Measurements from ENCODE around the gene PKD2. TPM values are rescaled to one million over a fixed set of nuclear protein-coding genes. Genes with fewer than 3 reads are reported as not detected.
A peak's percentile ranks its signal among the peaks of the same experiment; 100 is the strongest.

Gene PKD2
- total RNA-seq, 2 experiments from 2014 or later = 11.8 to 13.2 TPM

- Mint-ChIP-seq H3K27me3 (no peaks in the 10 kb centered on the region), H3K9me3 (peaks cover 3% of the 10 kb centered on the region), H3K4me1 (no peaks in the 10 kb centered on the region), H3K36me3 (ENCODE audit: low read depth) (peaks cover 34% of the 10 kb centered on the region), H3K27ac (no peak overlapping the region), H3K4me3 (no peak overlapping the region)
- CTCF ChIA-PET = interaction anchor here (0.6 kb wide), 1 partner anchor 527 kb away, joined by 3 read pairs; no protein-coding TSS in a partner anchor
- POLR2A ChIA-PET = no interaction called here
- DNase-seq = no peak
Observed at GRCh38 chr4:88063634-88064296, 56.3 kb downstream of the PKD2 start.

DNA sequence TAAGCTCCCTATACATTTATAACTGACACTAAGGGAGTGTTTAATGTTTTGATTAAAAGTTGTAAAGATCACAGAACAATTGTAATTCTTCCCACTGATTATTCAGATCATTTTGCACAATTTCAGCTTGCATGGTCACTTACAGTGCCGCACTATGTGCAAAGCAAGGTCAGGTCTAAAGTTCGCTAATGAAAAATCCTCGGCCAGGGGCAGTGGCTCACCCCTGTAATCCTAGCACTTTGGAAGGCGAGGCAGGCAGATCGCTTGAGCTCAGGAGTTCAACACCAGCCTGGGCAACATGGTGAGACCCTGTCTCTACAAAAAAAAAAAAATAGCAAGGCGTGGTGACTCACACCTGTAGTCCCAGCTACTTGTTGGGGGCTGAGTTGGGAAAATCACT lies 57.0 kb downstream of the PKD2 start:
- H3K9me3 Mint-ChIP-seq = peaks cover 3% of the 10 kb centered on the region
- no peak overlapping the region for H3K4me3 Mint-ChIP-seq
- ChIA-PET POLR2A (no interaction called here), CTCF (interaction anchor here (0.6 kb wide), 4 partner anchors 31 to 526 kb away, joined by 3 to 5 read pairs (median 4); no protein-coding TSS in a partner anchor)
- no peak overlapping the region for H3K27ac Mint-ChIP-seq
- H3K4me1 Mint-ChIP-seq = no peaks in the 10 kb centered on the region
- no peak for DNase-seq
- peaks cover 36% of the 10 kb centered on the region for H3K36me3 Mint-ChIP-seq (ENCODE audit: low read depth)
- no peaks in the 10 kb centered on the region for H3K27me3 Mint-ChIP-seq

GRCh38 chr4:88070031-88070430 lies 62.6 kb downstream of the PKD2 start:
- ChIA-PET CTCF (no interaction called here), POLR2A (no interaction called here)
- no peak for DNase-seq
- peaks cover 73% of the 10 kb centered on the region for H3K36me3 Mint-ChIP-seq (ENCODE audit: low read depth)
- no peaks in the 10 kb centered on the region for H3K27me3 Mint-ChIP-seq
- peak overlapping the region; percentile 7 for H3K27ac Mint-ChIP-seq
- H3K4me1 Mint-ChIP-seq = peaks cover 5% of the 10 kb centered on the region
- peaks cover 5% of the 10 kb centered on the region for H3K9me3 Mint-ChIP-seq
- no peak overlapping the region for H3K4me3 Mint-ChIP-seq

DNA sequence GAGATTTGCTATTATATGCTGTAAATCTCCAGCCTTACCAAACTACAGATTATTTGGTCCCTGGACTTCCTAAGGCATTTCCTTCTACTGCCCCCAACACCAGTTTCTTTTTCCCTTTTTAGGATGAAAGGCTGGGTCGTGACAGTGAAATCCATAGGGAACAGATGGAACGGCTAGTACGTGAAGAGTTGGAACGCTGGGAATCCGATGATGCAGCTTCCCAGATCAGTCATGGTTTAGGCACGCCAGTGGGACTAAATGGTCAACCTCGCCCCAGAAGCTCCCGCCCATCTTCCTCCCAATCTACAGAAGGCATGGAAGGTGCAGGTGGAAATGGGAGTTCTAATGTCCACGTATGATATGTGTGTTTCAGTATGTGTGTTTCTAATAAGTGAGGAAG lies 67.9 kb downstream of the PKD2 start:
- Mint-ChIP-seq H3K9me3 (no peaks in the 10 kb centered on the region), H3K27ac (no peak overlapping the region), H3K4me1 (no peaks in the 10 kb centered on the region), H3K4me3 (no peak overlapping the region), H3K36me3 (ENCODE audit: low read depth) (peaks cover 39% of the 10 kb centered on the region), H3K27me3 (no peaks in the 10 kb centered on the region)
- no peak for DNase-seq
- ChIA-PET CTCF (no interaction called here), POLR2A (no interaction called here)

GRCh38 chr4:88077911-88078524 lies 70.6 kb downstream of the PKD2 start:
- H3K27ac Mint-ChIP-seq = no peak overlapping the region
- no peaks in the 10 kb centered on the region for H3K27me3 Mint-ChIP-seq
- peaks cover 19% of the 10 kb centered on the region for H3K36me3 Mint-ChIP-seq (ENCODE audit: low read depth)
- no peak for DNase-seq
- ChIA-PET CTCF (no interaction called here), POLR2A (no interaction called here)
- H3K4me3 Mint-ChIP-seq = no peak overlapping the region
- H3K4me1 Mint-ChIP-seq = no peaks in the 10 kb centered on the region
- no peaks in the 10 kb centered on the region for H3K9me3 Mint-ChIP-seq

DNA sequence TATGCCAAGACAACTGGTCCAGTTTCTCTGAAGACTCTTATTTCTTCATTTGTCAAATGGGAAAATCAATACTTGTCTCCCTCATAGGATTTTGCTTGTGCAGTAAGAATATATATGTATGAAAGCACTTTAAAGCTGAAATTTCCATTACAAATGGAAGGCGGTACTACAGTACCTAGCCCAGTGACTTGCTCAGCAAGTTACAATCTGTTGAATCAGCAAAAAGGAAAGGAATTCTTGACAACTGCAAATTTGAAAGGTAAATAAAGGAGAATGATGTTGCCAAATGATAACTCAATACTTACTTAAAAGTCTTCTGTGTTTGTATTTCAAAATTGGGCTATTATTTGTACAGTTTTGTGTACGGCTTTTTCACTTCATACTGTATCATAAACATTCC lies 71.1 kb downstream of the PKD2 start:
- no peak overlapping the region for H3K27ac Mint-ChIP-seq
- H3K9me3 Mint-ChIP-seq = no peaks in the 10 kb centered on the region
- no peak for DNase-seq
- H3K36me3 Mint-ChIP-seq (ENCODE audit: low read depth) = peaks cover 16% of the 10 kb centered on the region
- no peak overlapping the region for H3K4me3 Mint-ChIP-seq
- no peaks in the 10 kb centered on the region for H3K4me1 Mint-ChIP-seq
- ChIA-PET POLR2A (no interaction called here), CTCF (no interaction called here)
- no peaks in the 10 kb centered on the region for H3K27me3 Mint-ChIP-seq

- POLR2A ChIA-PET = no interaction called here
Observed at GRCh38 chr4:88080626-88081025, 73.2 kb downstream of the PKD2 start.

GRCh38 chr4:88087004-88087403 lies 79.6 kb downstream of the PKD2 start:
- Mint-ChIP-seq H3K27me3 (peaks cover 6% of the 10 kb centered on the region), H3K9me3 (no peaks in the 10 kb centered on the region), H3K36me3 (ENCODE audit: low read depth) (no peaks in the 10 kb centered on the region), H3K27ac (no peak overlapping the region), H3K4me3 (no peak overlapping the region), H3K4me1 (no peaks in the 10 kb centered on the region)
- ChIA-PET CTCF (no interaction called here), POLR2A (no interaction called here)
- DNase-seq = no peak

More at GRCh38 chr4:88080626-88081025, 73.2 kb downstream of the PKD2 start:
- Mint-ChIP-seq H3K4me3 (no peak overlapping the region), H3K27me3 (no peaks in the 10 kb centered on the region), H3K36me3 (ENCODE audit: low read depth) (peaks cover 3% of the 10 kb centered on the region), H3K4me1 (no peaks in the 10 kb centered on the region), H3K27ac (no peak overlapping the region), H3K9me3 (no peaks in the 10 kb centered on the region)
- DNase-seq = no peak
- CTCF ChIA-PET = no interaction called here

- CTCF ChIA-PET = interaction anchor here (0.6 to 1.1 kb wide), 2 partner anchors 19 to 112 kb away, joined by 4 read pairs; no protein-coding TSS in a partner anchor
- Mint-ChIP-seq H3K4me1 (no peaks in the 10 kb centered on the region), H3K4me3 (no peak overlapping the region), H3K27ac (no peak overlapping the region), H3K36me3 (ENCODE audit: low read depth) (no peaks in the 10 kb centered on the region), H3K9me3 (no peaks in the 10 kb centered on the region), H3K27me3 (peaks cover 8% of the 10 kb centered on the region)
- POLR2A ChIA-PET = no interaction called here
- no peak for DNase-seq
Observed at GRCh38 chr4:88090898-88091297, 83.5 kb downstream of the PKD2 start.

DNA sequence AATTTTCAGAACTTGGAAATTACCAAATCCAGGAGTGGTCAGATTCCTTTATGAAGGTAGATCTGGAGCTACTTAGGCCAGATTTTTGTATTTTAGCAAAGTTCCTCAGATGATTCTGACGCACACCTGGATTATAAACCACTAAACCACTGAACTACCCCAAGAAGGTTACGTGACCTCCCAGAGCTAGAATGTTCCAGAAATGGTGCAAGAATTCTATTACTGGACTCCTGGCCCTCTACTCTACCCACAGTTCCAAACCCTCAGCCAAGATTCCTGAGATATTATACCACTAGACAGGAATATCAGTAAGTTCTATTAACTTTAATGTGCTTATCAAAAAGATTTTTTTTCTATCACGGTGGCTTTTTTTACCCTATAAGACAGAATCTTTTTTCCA lies 83.9 kb downstream of the PKD2 start:
- no peak for DNase-seq
- no peaks in the 10 kb centered on the region for H3K9me3 Mint-ChIP-seq
- H3K27ac Mint-ChIP-seq = no peak overlapping the region
- ChIA-PET POLR2A (no interaction called here), CTCF (interaction anchor here (1.1 kb wide), 1 partner anchor 18 kb away, joined by 4 read pairs; no protein-coding TSS in a partner anchor)
- H3K4me1 Mint-ChIP-seq = no peaks in the 10 kb centered on the region
- H3K4me3 Mint-ChIP-seq = no peak overlapping the region
- H3K27me3 Mint-ChIP-seq = peaks cover 8% of the 10 kb centered on the region
- no peaks in the 10 kb centered on the region for H3K36me3 Mint-ChIP-seq (ENCODE audit: low read depth)

DNA sequence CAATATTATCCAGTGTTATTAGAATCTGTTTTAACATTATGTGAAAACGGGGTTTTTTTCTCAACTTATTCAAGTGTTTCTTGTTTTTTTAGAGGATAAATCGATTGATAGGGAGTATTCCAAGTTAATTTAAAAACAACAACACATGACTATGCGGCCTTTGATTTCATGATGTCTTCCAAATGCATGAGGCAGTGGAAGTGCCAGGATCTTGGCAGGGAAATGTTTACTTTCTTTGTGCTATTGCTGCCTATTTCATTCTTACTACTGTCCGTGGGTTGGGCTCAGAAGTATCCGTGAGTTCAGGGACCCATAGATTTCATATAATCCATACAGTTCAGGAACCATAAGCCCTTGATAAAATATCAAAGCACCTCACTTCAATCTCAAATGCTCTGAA lies 86.4 kb downstream of the PKD2 start:
- Mint-ChIP-seq H3K36me3 (ENCODE audit: low read depth) (no peaks in the 10 kb centered on the region), H3K4me1 (no peaks in the 10 kb centered on the region), H3K27me3 (peaks cover 9% of the 10 kb centered on the region), H3K4me3 (no peak overlapping the region), H3K9me3 (no peaks in the 10 kb centered on the region), H3K27ac (no peak overlapping the region)
- no peak for DNase-seq
- ChIA-PET CTCF (no interaction called here), POLR2A (no interaction called here)

DNA sequence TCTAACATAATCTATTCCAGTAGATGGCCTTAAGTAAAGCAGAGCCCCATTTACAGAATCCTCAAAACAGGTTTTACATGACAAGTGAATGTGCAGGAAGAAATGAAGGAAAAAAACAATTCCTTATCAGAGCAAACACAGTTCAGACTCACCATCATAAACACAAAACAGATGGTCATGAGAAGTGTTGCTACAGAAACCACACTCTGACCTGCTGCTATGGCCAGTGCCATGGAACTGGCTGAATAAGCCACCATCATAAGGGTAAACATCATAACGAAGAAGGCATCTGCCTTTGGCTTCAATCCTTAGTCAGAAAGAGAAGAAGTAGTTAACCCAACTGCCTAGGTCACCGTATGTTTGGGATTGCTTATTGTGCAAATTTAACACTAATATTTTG lies 89.9 kb downstream of the PKD2 start:
- H3K36me3 Mint-ChIP-seq (ENCODE audit: low read depth) = no peaks in the 10 kb centered on the region
- no peak overlapping the region for H3K4me3 Mint-ChIP-seq
- no peaks in the 10 kb centered on the region for H3K4me1 Mint-ChIP-seq
- H3K9me3 Mint-ChIP-seq = no peaks in the 10 kb centered on the region
- H3K27ac Mint-ChIP-seq = no peak overlapping the region
- ChIA-PET POLR2A (no interaction called here), CTCF (no interaction called here)
- H3K27me3 Mint-ChIP-seq = peaks cover 12% of the 10 kb centered on the region
- no peak for DNase-seq

DNA sequence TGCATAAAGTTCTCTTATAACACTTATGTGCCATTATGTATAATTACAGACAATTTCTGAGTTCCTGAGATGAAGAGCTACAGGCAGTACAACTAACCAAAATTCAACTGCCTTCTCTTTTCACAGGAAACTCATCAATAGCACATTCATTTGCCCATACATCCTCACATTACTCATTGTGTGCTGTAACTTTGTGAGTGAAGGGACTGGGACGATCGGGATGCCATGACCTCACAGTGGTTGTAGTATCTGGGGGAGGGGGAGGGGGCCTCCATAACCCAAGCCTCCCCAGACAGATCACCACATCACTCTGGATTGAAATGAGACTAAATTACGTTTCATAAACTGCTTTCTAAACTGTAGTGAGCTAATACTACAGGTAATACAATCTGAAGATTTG lies 90.3 kb downstream of the PKD2 start:
- H3K36me3 Mint-ChIP-seq (ENCODE audit: low read depth) = no peaks in the 10 kb centered on the region
- ChIA-PET POLR2A (no interaction called here), CTCF (no interaction called here)
- no peaks in the 10 kb centered on the region for H3K4me1 Mint-ChIP-seq
- H3K27me3 Mint-ChIP-seq = peaks cover 12% of the 10 kb centered on the region
- H3K4me3 Mint-ChIP-seq = no peak overlapping the region
- H3K27ac Mint-ChIP-seq = no peak overlapping the region
- DNase-seq = no peak
- no peaks in the 10 kb centered on the region for H3K9me3 Mint-ChIP-seq

Data from activated CD4-positive, alpha-beta T cell treated with anti-CD3 and anti-CD28 coated beads, Interleukin-2, amount 10 ng/mL, durations not matched to agents 7 days and 5 days (primary cell).